ENCODE data around the gene ADGRB2. TPM values are rescaled to one million over a fixed set of nuclear protein-coding genes. Genes with fewer than 3 reads are reported as not detected.

Gene ADGRB2
- total and polyA plus RNA-seq, 8 donors: 0.61 to 4.9 (median 1.9) TPM; not detected in 1

- peak overlapping the region in 4 of 5 donors; percentile 5 to 44 (median 22) for H3K27ac ChIP-seq
- H3K27me3 ChIP-seq: peaks cover 0 to 61% (median 32%) of the 10 kb centered on the region in 3 donors
- peak overlapping the region; percentile 50 to 59 (median 52) for H3K4me3 ChIP-seq
- no peak for TF ChIP-seq EP300 (IDR thresholded peaks at IDR 0.05)
- no peak for TF ChIP-seq POLR2A (IDR thresholded peaks at IDR 0.05)
- TF ChIP-seq CTCF (IDR thresholded peaks at IDR 0.05): no peak
- no peak for TF ChIP-seq POLR2AphosphoS5 (IDR thresholded peaks at IDR 0.05)
- no peaks in the 10 kb centered on the region for H3K9me3 ChIP-seq
- peak; percentile 67 to 93 for DNase-seq
- no peaks in the 10 kb centered on the region for H3K36me3 ChIP-seq
- peaks cover 33 to 49% (median 43%) of the 10 kb centered on the region in 4 donors for H3K4me1 ChIP-seq
- intact Hi-C loops (cut with DNase I; ENCODE audit: low total_unique reads): no loop called here
- 1 to 3% (median 1%) methylated on average over 21 to 63 of the region's 63 CpGs for WGBS, 5 donors
Measured at GRCh38 chr1:31760471-31761470, 3.4 kb downstream of the ADGRB2 start.

DNA sequence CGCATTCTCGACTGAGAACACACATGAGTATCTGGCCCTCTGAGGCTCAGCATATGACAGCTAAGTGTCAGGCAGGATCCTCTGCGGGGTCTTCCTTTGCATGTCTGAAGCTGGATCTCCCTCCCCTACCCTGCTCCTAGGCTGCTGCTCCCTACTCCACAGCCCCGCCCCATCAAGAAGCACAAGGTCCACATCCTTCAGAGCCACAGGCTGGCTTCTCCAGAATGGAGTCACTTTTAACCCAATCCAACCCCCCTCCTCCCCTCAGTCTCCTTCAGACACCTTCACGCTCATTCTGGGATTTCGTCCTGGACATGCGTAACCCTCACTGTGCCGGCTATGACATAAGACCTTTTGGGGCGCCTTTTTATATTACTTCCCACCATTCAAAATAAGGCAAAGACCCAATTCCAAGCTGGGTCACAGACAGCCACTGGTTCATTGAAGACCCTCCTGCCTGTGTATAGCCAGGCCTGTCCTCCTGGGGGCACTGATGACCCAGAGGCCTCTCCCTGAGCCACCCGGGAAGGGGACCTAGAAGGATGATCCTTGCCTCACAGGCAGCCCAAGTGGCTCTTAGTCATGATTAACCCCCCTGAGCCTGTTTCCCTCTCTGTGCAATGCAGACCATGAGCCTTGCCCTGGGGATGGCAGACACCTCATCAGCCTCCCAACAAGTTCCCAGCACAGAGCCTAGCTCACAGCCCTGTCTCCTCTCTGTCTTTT is 4.7 kb downstream of the ADGRB2 start:
- no peak for TF ChIP-seq EP300 (IDR thresholded peaks at IDR 0.05)
- TF ChIP-seq POLR2A (IDR thresholded peaks at IDR 0.05): no peak
- no peak for TF ChIP-seq POLR2AphosphoS5 (IDR thresholded peaks at IDR 0.05)
- no peak for TF ChIP-seq CTCF (IDR thresholded peaks at IDR 0.05)
- 72 to 89% (median 79%) methylated on average over 10 of the region's 10 CpGs for WGBS, 5 donors
- Histone ChIP-seq H3K4me1 (peaks cover 31 to 41% (median 38%) of the 10 kb centered on the region in 4 donors), H3K4me3 (no peak overlapping the region), H3K27me3 (peaks cover 0 to 51% (median 32%) of the 10 kb centered on the region in 3 donors), H3K27ac (no peak overlapping the region), H3K36me3 (no peaks in the 10 kb centered on the region), H3K9me3 (no peaks in the 10 kb centered on the region)
- no peak for DNase-seq
- intact Hi-C loops (cut with DNase I; ENCODE audit: low total_unique reads): no loop called here

DNA sequence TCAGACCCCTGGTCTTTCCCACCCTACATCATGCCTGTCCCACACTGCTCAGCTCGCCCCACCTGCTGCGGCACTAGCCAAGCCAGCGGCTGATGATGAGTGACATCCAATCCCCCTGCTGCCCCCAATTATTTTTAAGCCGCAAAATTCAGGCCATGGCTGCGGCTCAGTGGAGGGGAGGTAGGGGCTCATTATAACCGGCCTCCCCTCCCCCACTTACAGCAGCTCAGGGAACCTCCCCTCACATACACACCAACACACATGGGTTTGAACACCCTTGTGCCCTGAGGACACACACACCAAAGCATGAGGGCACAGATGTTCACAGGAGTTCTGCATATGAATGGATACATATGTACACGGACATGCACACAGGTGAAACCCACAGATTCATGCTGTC is 5.3 kb downstream of the ADGRB2 start:
- H3K36me3 ChIP-seq: no peaks in the 10 kb centered on the region
- H3K4me3 ChIP-seq: no peak overlapping the region
- no peaks in the 10 kb centered on the region for H3K9me3 ChIP-seq
- no peak for DNase-seq
- peaks cover 0 to 48% (median 32%) of the 10 kb centered on the region in 3 donors for H3K27me3 ChIP-seq
- peaks cover 34 to 45% (median 42%) of the 10 kb centered on the region in 4 donors for H3K4me1 ChIP-seq
- WGBS, 5 donors: 86 to 93% (median 92%) methylated on average over 7 of the region's 7 CpGs
- no peak overlapping the region for H3K27ac ChIP-seq
- TF ChIP-seq CTCF (IDR thresholded peaks at IDR 0.05): no peak
- intact Hi-C loops (cut with DNase I; ENCODE audit: low total_unique reads): no loop called here

DNA sequence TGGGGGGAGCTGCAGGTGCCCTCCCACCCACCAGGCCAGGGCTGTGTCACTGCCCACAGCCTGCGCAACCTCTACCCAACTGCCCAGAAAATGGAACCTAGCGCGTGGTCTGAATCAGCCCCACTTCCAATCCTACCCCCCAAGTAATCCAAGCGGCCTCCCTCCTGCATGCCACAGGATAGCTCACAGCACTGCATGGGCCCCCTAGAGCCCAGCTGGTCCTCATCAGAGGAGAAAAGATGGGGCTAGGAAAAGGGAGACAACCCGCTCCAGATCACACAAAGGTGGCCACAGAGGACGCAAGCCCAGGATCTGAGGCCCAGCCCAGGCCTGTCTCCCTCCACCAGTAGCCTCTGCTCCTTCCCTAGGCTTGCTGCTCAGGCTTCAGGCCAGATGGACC is 6.2 kb downstream of the ADGRB2 start:
- WGBS, 5 donors: 95 to 96% (median 96%) methylated on average over 4 to 6 of the region's 6 CpGs
- intact Hi-C loops (cut with DNase I; ENCODE audit: low total_unique reads): no loop called here
- TF ChIP-seq CTCF (IDR thresholded peaks at IDR 0.05): no peak
- TF ChIP-seq POLR2A (IDR thresholded peaks at IDR 0.05): no peak
- no peak for TF ChIP-seq POLR2AphosphoS5 (IDR thresholded peaks at IDR 0.05)
- TF ChIP-seq EP300 (IDR thresholded peaks at IDR 0.05): no peak
- no peak overlapping the region for H3K27ac ChIP-seq
- peaks cover 29 to 42% (median 40%) of the 10 kb centered on the region in 4 donors for H3K4me1 ChIP-seq
- H3K9me3 ChIP-seq: no peaks in the 10 kb centered on the region
- no peak overlapping the region for H3K4me3 ChIP-seq
- DNase-seq: no peak
- H3K27me3 ChIP-seq: peaks cover 0 to 40% (median 24%) of the 10 kb centered on the region in 3 donors
- no peaks in the 10 kb centered on the region for H3K36me3 ChIP-seq
